MM.1S (cell line): Measurements from ENCODE around the gene MYOF.

ENCODE experiments used
- DNase-seq: peaks from one replicate; pipeline ENCODE4 v3.0.0-alpha.2; 2015
- H2AFZ ChIP-seq: fragments of 300-600 bp; sonication (generic); 2 replicates; pipeline ENCODE4 v1.6.0; 2016; ENCODE audit warnings: antibody characterized with exemption, low read length
- H3F3A ChIP-seq: fragments of 300-600 bp; sonication (generic); 2 replicates; pipeline ENCODE4 v1.6.1; 2016; ENCODE audit warnings: mild to moderate bottlenecking, antibody characterized with exemption, low read length, moderate library complexity, mixed read lengths; ENCODE audit not compliant: insufficient read depth
- H3K27ac ChIP-seq: fragments of 300-600 bp; sonication (generic); 2 replicates; pipeline ENCODE4 v1.5.1; 2016; ENCODE audit warnings: mild to moderate bottlenecking, low read length
- H3K27me3 ChIP-seq: fragments of 300-600 bp; sonication (generic); replicated peaks from 2 replicates; pipeline ENCODE4 v1.6.0; 2016; ENCODE audit warnings: low read length; ENCODE audit not compliant: insufficient read depth
- H3K36me3 ChIP-seq: fragments of 300-600 bp; sonication (generic); replicated peaks from 2 replicates; pipeline ENCODE4 v1.6.1; 2016; ENCODE audit warnings: mild to moderate bottlenecking, low read length, mixed read lengths; ENCODE audit not compliant: insufficient read depth
- H3K4me1 ChIP-seq: fragments of 300-600 bp; sonication (generic); 2 replicates; pipeline ENCODE4 v1.6.1; 2016; ENCODE audit warnings: low read length, mixed read lengths
- H3K4me2 ChIP-seq: fragments of 300-600 bp; sonication (generic); 2 replicates; pipeline ENCODE4 v1.6.0; 2016; ENCODE audit warnings: low read depth, low read length
- H3K4me3 ChIP-seq: fragments of 300-600 bp; sonication (generic); 2 replicates; pipeline ENCODE4 v1.5.1; 2016; ENCODE audit warnings: low read length, mixed read lengths
- H3K79me2 ChIP-seq: fragments of 300-600 bp; sonication (generic); 2 replicates; pipeline ENCODE4 v1.6.1; 2016; ENCODE audit warnings: mixed run types, low read length, mixed read lengths
- H3K9ac ChIP-seq: fragments of 300-600 bp; sonication (generic); 2 replicates; pipeline ENCODE4 v1.6.1; 2016; ENCODE audit warnings: low read length, mixed read lengths
- H3K9me2 ChIP-seq: fragments of 300-600 bp; sonication (generic); replicated peaks from 2 replicates; pipeline ENCODE4 v1.6.1; 2016; ENCODE audit warnings: mild to moderate bottlenecking, low read length, mixed read lengths; ENCODE audit not compliant: insufficient read depth
- H3K9me3 ChIP-seq: fragments of 300-600 bp; sonication (generic); replicated peaks from 2 replicates; pipeline ENCODE4 v1.6.1; 2016; ENCODE audit warnings: mild to moderate bottlenecking, low read length, mixed read lengths; ENCODE audit not compliant: insufficient read depth
- H4K20me1 ChIP-seq: fragments of 300-600 bp; sonication (generic); 2 replicates; pipeline ENCODE4 v1.6.1; 2016; ENCODE audit warnings: mild to moderate bottlenecking, low read length, moderate library complexity, mixed read lengths; ENCODE audit not compliant: insufficient read depth
- EZH2 ChIP-seq: fragments of 300-600 bp; sonication (generic); optimal IDR thresholded peaks from 2 replicates; pipeline ENCODE3; 2017; ENCODE audit warnings: low read depth, mild to moderate bottlenecking, antibody characterized with exemption, low read length, mixed read lengths
- EZH2phosphoT487 ChIP-seq: fragments of 300-600 bp; sonication (generic); IDR thresholded peaks from 2 replicates; pipeline ENCODE4 v1.6.1; 2018; ENCODE audit warnings: antibody characterized with exemption, low read length
- TF ChIP-seq, protein P1 (sequence below): fragments of 300-600 bp; sonication (generic); IDR thresholded peaks from 2 replicates; pipeline ENCODE4 v1.5.1; 2016; ENCODE audit warnings: antibody characterized with exemption, low read length, mixed read lengths

Gene MYOF

DNA sequence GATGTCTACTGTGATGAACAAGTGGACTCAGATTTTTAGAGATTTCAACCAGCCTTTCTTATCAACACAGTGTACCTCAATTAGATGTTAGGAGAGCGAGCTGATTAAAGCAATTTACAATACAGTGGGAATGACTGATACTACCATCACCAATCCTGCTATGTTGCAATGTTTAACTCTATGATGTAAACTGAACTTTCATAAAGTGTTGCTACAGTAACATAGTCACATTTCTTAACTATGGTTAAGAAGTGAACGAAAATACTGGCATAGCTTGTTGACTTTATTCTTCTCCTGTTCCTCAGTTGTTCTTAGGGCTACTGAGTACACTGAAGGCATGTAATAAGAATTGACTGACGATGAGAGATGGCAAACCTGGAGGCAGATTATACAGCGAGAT, 139.8 kb downstream of the MYOF start:
- no peak for TF ChIP-seq EZH2
- TF ChIP-seq, protein P1, sequence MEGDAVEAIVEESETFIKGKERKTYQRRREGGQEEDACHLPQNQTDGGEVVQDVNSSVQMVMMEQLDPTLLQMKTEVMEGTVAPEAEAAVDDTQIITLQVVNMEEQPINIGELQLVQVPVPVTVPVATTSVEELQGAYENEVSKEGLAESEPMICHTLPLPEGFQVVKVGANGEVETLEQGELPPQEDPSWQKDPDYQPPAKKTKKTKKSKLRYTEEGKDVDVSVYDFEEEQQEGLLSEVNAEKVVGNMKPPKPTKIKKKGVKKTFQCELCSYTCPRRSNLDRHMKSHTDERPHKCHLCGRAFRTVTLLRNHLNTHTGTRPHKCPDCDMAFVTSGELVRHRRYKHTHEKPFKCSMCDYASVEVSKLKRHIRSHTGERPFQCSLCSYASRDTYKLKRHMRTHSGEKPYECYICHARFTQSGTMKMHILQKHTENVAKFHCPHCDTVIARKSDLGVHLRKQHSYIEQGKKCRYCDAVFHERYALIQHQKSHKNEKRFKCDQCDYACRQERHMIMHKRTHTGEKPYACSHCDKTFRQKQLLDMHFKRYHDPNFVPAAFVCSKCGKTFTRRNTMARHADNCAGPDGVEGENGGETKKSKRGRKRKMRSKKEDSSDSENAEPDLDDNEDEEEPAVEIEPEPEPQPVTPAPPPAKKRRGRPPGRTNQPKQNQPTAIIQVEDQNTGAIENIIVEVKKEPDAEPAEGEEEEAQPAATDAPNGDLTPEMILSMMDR: no peak
- no peak for TF ChIP-seq EZH2phosphoT487
- Histone ChIP-seq H4K20me1 (no peaks in the 10 kb centered on the region), H3K4me2 (no peak overlapping the region), H3K79me2 (no peaks in the 10 kb centered on the region), H3K4me1 (peaks cover 7% of the 10 kb centered on the region; the same call in 1 of the 2 replicates), H3K9me3 (no peaks in the 10 kb centered on the region), H3F3A (no peaks in the 10 kb centered on the region), H3K27me3 (no peaks in the 10 kb centered on the region), H2AFZ (no peak overlapping the region), H3K27ac (no peak overlapping the region), H3K36me3 (no peaks in the 10 kb centered on the region), H3K9me2 (no peaks in the 10 kb centered on the region), H3K4me3 (no peak overlapping the region), H3K9ac (no peak overlapping the region)
- no peak for DNase-seq

GRCh38 chr10:93337309-93337721, 144.8 kb downstream of the MYOF start:
- Histone ChIP-seq H3K36me3 (no peaks in the 10 kb centered on the region), H3K27me3 (no peaks in the 10 kb centered on the region), H4K20me1 (no peaks in the 10 kb centered on the region), H3K27ac (no peak overlapping the region), H2AFZ (no peak overlapping the region), H3K9me2 (no peaks in the 10 kb centered on the region), H3F3A (no peaks in the 10 kb centered on the region), H3K9me3 (no peaks in the 10 kb centered on the region), H3K4me3 (no peak overlapping the region), H3K9ac (no peak overlapping the region), H3K4me2 (no peak overlapping the region), H3K79me2 (no peaks in the 10 kb centered on the region), H3K4me1 (no peaks in the 10 kb centered on the region)
- no peak for DNase-seq
- TF ChIP-seq EZH2 (no peak), EZH2phosphoT487 (no peak)
- TF ChIP-seq, protein P1: no peak

GRCh38 chr10:93336678-93337077, 145.5 kb downstream of the MYOF start:
- no peak for DNase-seq
- Histone ChIP-seq H3K79me2 (no peaks in the 10 kb centered on the region), H2AFZ (no peak overlapping the region), H3K9me3 (no peaks in the 10 kb centered on the region), H3K4me1 (no peaks in the 10 kb centered on the region), H3K27ac (no peak overlapping the region), H3F3A (no peaks in the 10 kb centered on the region), H3K4me2 (no peak overlapping the region), H4K20me1 (no peaks in the 10 kb centered on the region), H3K9ac (no peak overlapping the region), H3K27me3 (no peaks in the 10 kb centered on the region), H3K36me3 (no peaks in the 10 kb centered on the region), H3K9me2 (no peaks in the 10 kb centered on the region), H3K4me3 (no peak overlapping the region)
- TF ChIP-seq EZH2phosphoT487 (no peak), EZH2 (no peak)
- TF ChIP-seq, protein P1: no peak
